Gastroesophageal sphincter (tissue), 3 donors: Measurements from ENCODE around the gene PDZD8.

Experiments
- CTCF ChIP-seq, 4 experiments: fragments of 200-600 bp in 2 of 4; fragments of 450-650 bp in 2 of 4; sonication (generic) in 1 of 4; IDR thresholded peaks; one replicate each; pipeline ENCODE4 v1.5.1; 2017 to 2019; ENCODE audit warnings: antibody characterized with exemption in 4 of 4, mild to moderate bottlenecking in 2 of 4, moderate library complexity in 2 of 4
- EP300 ChIP-seq: sonication (generic); formaldehyde crosslinking; IDR thresholded peaks from one replicate; pipeline ENCODE4 v1.6.1; 2017; ENCODE audit warnings: antibody characterized with exemption, mild to moderate bottlenecking
- POLR2A ChIP-seq, 2 donors: fragments of 450-650 bp; IDR thresholded peaks; one replicate each; pipeline ENCODE4 v1.6.1; 2017; ENCODE audit warnings: antibody characterized with exemption in 2 of 2, mild to moderate bottlenecking in 2 of 2, moderate library complexity in 1 of 2
- POLR2AphosphoS5 ChIP-seq: sonication (generic); formaldehyde crosslinking; IDR thresholded peaks from one replicate; pipeline ENCODE4 v1.6.1; 2017; ENCODE audit warnings: antibody characterized with exemption

GRCh38 chr10:117400329-117400728, 25.1 kb upstream of the PDZD8 start:
- TF ChIP-seq CTCF (IDR thresholded peaks at IDR 0.05) = no peak
- TF ChIP-seq POLR2AphosphoS5 = no peak
- TF ChIP-seq POLR2A (IDR thresholded peaks at IDR 0.05) = no peak
- TF ChIP-seq EP300 = no peak
